ENCODE measurements around the gene DRAM2. TPM values are rescaled to one million over a fixed set of nuclear protein-coding genes. Genes with fewer than 3 reads are reported as not detected.

Gene DRAM2
- 151 and 152 TPM in 2 replicates for total RNA-seq (2013; cell fraction: nucleolus; rRNA removed)
- total RNA-seq (2014; rRNA removed) (76.0 and 80.9 TPM in 2 replicates), total RNA-seq (2014; rRNA removed; fragmentation: Illumina TruSeq; extraction: Trizol) (56.6 and 60.3 TPM in 2 replicates), total RNA-seq (2021) (39.1 and 45.3 TPM in 2 replicates), polyA plus RNA-seq (2011; rRNA removed) (229 and 281 TPM in 2 replicates), polyA plus RNA-seq (2014; fragmentation: Illumina TruSeq; extraction: Trizol) (82.8 and 106 TPM in 2 replicates), polyA plus RNA-seq (2014; fragmentation: Nextera tagmentation; extraction: Ambion mirVana) (100 to 1,000 TPM in 1 of 2 experiments, 10 to 100 TPM in 1; 88.3 to 146 TPM), polyA plus RNA-seq (2014; rRNA removed) (64.1 and 88.0 TPM in 2 replicates), polyA plus RNA-seq (2016; fragmentation: Nextera tagmentation; extraction: Ambion mirVana) (10 to 100 TPM; 57.7 to 58.4 TPM), polyA minus RNA-seq (2011; rRNA and poly(A)+ RNA removed) (81.4 and 133 TPM in 2 replicates), Bru-seq, nascent RNA (percentile 95 among the genes with signal in this experiment), BruChase-seq, experiment 1, labeled RNA remaining after a 6-hour chase (percentile 92 among the genes with signal in this experiment), BruChase-seq, experiment 2, labeled RNA remaining after a 2-hour chase (percentile 94 among the genes with signal in this experiment)
- 76.4 TPM for polyA plus RNA-seq (2011; ENCODE audit: low read depth)
- polyA plus RNA-seq (2011; cell fraction: cytosol; rRNA removed): 79.5 and 115 TPM in 2 replicates
- 93.3 and 138 TPM in 2 replicates for polyA plus RNA-seq (2011; cell fraction: nucleus; rRNA removed)
- polyA plus RNA-seq (2012): 82.7 and 135 TPM in 2 replicates
- polyA minus RNA-seq (2011; cell fraction: cytosol; rRNA and poly(A)+ RNA removed): 14.7 and 17.9 TPM in 2 replicates
- polyA minus RNA-seq (2011; cell fraction: nucleus; rRNA and poly(A)+ RNA removed): 27.7 and 29.8 TPM in 2 replicates
- long read RNA-seq, experiment 1, transcript DRAM2-208 (9 exons, 1,872 nt): major isoform, 6 of 29 reads
- long read RNA-seq, experiment 1, partial matches to known transcripts: 3 of 29 reads
- long read RNA-seq, experiment 1, other reads (novel, unspliced or antisense): 18 of 29 reads
- long read RNA-seq, experiment 2, transcript DRAM2-202 (6 exons, 611 nt): minor isoform, 27 of 331 reads
- long read RNA-seq, experiment 2, transcript DRAM2-201 (9 exons, 2,246 nt): minor isoform, 12 of 331 reads
- long read RNA-seq, experiment 2, transcript DRAM2-208 (9 exons, 1,872 nt): major isoform, 62 of 331 reads
- long read RNA-seq, experiment 2, partial matches to known transcripts: 15 of 331 reads
- long read RNA-seq, experiment 2, other reads (novel, unspliced or antisense): 214 of 331 reads

DNA sequence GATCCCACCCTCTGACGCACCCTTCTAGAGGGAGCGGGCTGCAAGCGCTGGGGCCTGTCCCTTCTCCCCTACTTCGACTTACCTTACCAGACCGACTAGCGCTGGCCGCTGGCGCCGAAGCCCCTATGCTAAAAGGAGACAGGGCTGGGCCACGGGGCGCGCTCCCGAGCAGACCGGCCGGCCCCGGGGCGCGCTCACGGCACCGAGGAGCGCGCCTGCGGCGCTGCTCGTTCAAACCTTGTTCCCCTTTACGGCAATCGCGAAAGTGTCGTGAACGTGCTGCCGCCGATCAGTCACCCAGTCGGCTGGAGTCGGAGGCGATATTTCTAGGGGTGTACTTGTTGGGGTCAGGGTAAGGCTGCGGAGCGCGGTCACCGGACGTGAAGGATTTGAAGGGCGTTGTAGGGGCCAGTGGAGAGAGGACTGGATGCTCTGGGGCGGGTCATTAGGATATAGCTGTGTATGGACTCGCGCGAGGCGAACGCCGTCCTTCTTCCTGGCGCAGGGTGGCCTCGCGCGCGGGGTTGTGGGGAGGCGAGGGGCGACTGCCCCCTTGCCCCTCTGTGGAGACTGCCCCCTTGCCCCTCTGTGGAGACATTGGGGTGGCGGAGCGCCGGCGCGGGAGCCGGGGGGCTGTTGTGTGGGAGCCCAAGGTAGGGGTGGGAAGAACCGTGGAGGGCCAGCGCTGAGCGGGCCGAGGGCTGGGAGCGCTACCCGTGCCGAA lies at the start of gene DRAM2, which contains the start of gene CEPT1:
Gene DRAM2, minus strand, starts transcription at position 138 of the 724 bp plus-strand sequence. CDS start 8,539 bp downstream, outside the sequence.
Gene CEPT1, plus strand, starts transcription at position 268 of the 724 bp plus-strand sequence. CDS start 7,492 bp downstream, outside the sequence.
- ChIA-PET CTCF (interaction anchor here (0.7 to 7.4 kb wide), 8 partner anchors 11 to 147 kb away, joined by 3 to 36 read pairs (median 4); no protein-coding TSS in a partner anchor), SMC1A (ENCODE audit: uncharacterized antibody, unreplicated experiment) (interaction anchor here (0.9 to 13.3 kb wide), 13 partner anchors 8 to 78 kb away, joined by 3 to 164 read pairs (median 7); no protein-coding TSS in a partner anchor), RAD21 (ENCODE audit: unreplicated experiment) (interaction anchor here (0.7 to 7.9 kb wide), 14 partner anchors 10 to 110 kb away, joined by 3 to 109 read pairs (median 6); no protein-coding TSS in a partner anchor), POLR2A (interaction anchor here (0.6 to 9.1 kb wide), 13 partner anchors 9 to 268 kb away, joined by 3 to 62 read pairs (median 5); no protein-coding TSS in a partner anchor)
- H2AFZ ChIP-seq (ENCODE audit: control insufficient read depth, low read depth, low read length): peak within 1 kb of the TSS; percentile 68
- peaks cover 0 to 9% of the 10 kb centered on the region in 2 experiments; a peak in 1 of 4 replicates for H3K36me3 ChIP-seq (ENCODE audit: control insufficient read depth in 2 of 2, insufficient read depth in 2 of 2, low read length in 1 of 2)
- peak within 1 kb of the TSS; percentile 95 for H3K4me3 ChIP-seq
- peak within 1 kb of the TSS; percentile 91 for H3K4me2 ChIP-seq (ENCODE audit: control insufficient read depth, insufficient read depth)
- no TSS peak for BruUV-seq (replicated peaks)
- peaks cover 14% of the 10 kb centered on the region for H3K4me1 ChIP-seq (ENCODE audit: control insufficient read depth, insufficient read depth, low read length)
- 1% methylated on average over 57 of the region's 68 CpGs for WGBS (ENCODE audit: insufficient coverage, insufficient replicate concordance, low lambda C conversion rate, missing lambda C conversion rate)
- no peaks in the 10 kb centered on the region for H4K20me1 ChIP-seq (ENCODE audit: control insufficient read depth, insufficient read depth)
- peak within 1 kb of the TSS; percentile 93 for H3K9ac ChIP-seq (ENCODE audit: control insufficient read depth, insufficient read depth, low read length)
- H3K27me3 ChIP-seq (replicated peaks in 1 of 2; ENCODE audit: control insufficient read depth in 2 of 2, insufficient read depth in 2 of 2, low read length in 1 of 2): no peaks in the 10 kb centered on the region
- peak; percentile 76 for DNase-seq (ENCODE audit: low read depth, low spot score)
- in situ Hi-C loops (cut with MboI): no loop called here
- peak; percentile 73 for ATAC-seq
- peak within 1 kb of the TSS; percentile 89 for H3K27ac ChIP-seq (ENCODE audit: control insufficient read depth, insufficient read depth)
- intact Hi-C loops (cut with micrococcal nuclease; ENCODE audit: unreplicated experiment): loop anchor here (2.0 to 10.0 kb wide), 5 partner anchors 81 to 615 kb away; partner anchors contain the start of genes CD53 and DDX20
- H3K79me2 ChIP-seq (ENCODE audit: control insufficient read depth, insufficient read depth, low read length): peaks cover 82% of the 10 kb centered on the region
- FAIRE-seq: peak; percentile 92
- no peaks in the 10 kb centered on the region for H3K9me3 ChIP-seq (replicated peaks; ENCODE audit: control insufficient read depth, insufficient read depth, low read length)
- peak; percentile 72 for TF ChIP-seq ZBED1 (IDR thresholded peaks at IDR 0.05; ENCODE audit: borderline replicate concordance)
- TF ChIP-seq, protein P1, sequence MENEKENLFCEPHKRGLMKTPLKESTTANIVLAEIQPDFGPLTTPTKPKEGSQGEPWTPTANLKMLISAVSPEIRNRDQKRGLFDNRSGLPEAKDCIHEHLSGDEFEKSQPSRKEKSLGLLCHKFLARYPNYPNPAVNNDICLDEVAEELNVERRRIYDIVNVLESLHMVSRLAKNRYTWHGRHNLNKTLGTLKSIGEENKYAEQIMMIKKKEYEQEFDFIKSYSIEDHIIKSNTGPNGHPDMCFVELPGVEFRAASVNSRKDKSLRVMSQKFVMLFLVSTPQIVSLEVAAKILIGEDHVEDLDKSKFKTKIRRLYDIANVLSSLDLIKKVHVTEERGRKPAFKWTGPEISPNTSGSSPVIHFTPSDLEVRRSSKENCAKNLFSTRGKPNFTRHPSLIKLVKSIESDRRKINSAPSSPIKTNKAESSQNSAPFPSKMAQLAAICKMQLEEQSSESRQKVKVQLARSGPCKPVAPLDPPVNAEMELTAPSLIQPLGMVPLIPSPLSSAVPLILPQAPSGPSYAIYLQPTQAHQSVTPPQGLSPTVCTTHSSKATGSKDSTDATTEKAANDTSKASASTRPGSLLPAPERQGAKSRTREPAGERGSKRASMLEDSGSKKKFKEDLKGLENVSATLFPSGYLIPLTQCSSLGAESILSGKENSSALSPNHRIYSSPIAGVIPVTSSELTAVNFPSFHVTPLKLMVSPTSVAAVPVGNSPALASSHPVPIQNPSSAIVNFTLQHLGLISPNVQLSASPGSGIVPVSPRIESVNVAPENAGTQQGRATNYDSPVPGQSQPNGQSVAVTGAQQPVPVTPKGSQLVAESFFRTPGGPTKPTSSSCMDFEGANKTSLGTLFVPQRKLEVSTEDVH (IDR thresholded peaks at IDR 0.05; ENCODE audit: low read depth, partially characterized antibody): peak; percentile 54
- TF ChIP-seq BACH1 (IDR thresholded peaks at IDR 0.05; ENCODE audit: borderline replicate concordance): peak; percentile 82; the same call in 1 of the 2 replicates
- peak; percentile 47 for TF ChIP-seq IKZF1 (conservative IDR thresholded peaks at IDR 0.05)
- TF ChIP-seq CBX3 (IDR thresholded peaks at IDR 0.05; ENCODE audit: borderline replicate concordance, low read depth): no peak
- no peak for TF ChIP-seq SREBF1 (IDR thresholded peaks at IDR 0.05; ENCODE audit: low read length)
- no peak for TF ChIP-seq FOS (IDR thresholded peaks at IDR 0.05; ENCODE audit: borderline replicate concordance, extremely low read depth, insufficient read length)
- peak; percentile 82; the same call in 1 of the 2 replicates for TF ChIP-seq GATAD2B (conservative IDR thresholded peaks at IDR 0.05; ENCODE audit: low read depth)
- TF ChIP-seq ZNF622 (IDR thresholded peaks at IDR 0.05): no peak
- TF ChIP-seq SMARCA5 (IDR thresholded peaks at IDR 0.05): peak; percentile 41; the same call in 1 of the 2 replicates
- TF ChIP-seq, protein P2, sequence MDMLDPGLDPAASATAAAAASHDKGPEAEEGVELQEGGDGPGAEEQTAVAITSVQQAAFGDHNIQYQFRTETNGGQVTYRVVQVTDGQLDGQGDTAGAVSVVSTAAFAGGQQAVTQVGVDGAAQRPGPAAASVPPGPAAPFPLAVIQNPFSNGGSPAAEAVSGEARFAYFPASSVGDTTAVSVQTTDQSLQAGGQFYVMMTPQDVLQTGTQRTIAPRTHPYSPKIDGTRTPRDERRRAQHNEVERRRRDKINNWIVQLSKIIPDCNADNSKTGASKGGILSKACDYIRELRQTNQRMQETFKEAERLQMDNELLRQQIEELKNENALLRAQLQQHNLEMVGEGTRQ (IDR thresholded peaks at IDR 0.05; ENCODE audit: borderline replicate concordance, low read depth, low read length): no peak
- 0 out of 2 replicates have a peak, but pooled peaks have one; percentile 47 for TF ChIP-seq NR2F1 (conservative IDR thresholded peaks at IDR 0.05)
- TF ChIP-seq ATF7 (IDR thresholded peaks at IDR 0.05; ENCODE audit: low read depth): 0 out of 2 replicates have a peak, but pooled peaks have one; percentile 29
